Measurements from ENCODE around the gene ZNF564. TPM values are rescaled to one million over a fixed set of nuclear protein-coding genes. Genes with fewer than 3 reads are reported as not detected.

ZNF564 gene
- total and polyA plus RNA-seq, 2 donors (not counting 3 experiments of a cell fraction or from before 2014, with no cell fraction given): 1.5 to 6.5 TPM

DNA sequence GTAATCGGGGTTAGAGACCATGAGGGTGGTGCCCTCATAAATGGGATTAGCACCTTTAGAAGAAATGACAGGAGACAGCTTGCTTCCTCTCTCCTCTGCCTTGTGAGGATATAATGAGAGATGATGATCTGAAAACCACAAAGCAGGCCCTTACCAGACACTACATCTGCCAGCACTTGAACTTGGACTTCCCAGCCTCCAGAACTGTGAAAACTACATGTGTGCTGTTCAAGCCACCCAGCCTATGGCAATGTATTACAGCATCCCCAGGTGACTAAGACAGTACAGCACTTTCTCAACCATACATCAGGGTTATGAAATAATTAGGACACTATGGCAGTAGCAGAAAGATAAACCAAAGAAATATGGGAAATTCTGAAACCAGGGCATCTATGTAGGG lies 7.4 kb downstream of the ZNF564 start:
- CTCF ChIA-PET: interaction anchor here (1.2 kb wide), 1 partner anchor 453 kb away, joined by 3 read pairs; no protein-coding TSS in a partner anchor
- peaks cover 2% of the 10 kb centered on the region for H4K20me1 ChIP-seq (replicated peaks; ENCODE audit: control insufficient read depth, extremely low read depth, insufficient read depth, low read length)
- H3K9me1 ChIP-seq (replicated peaks; ENCODE audit: control insufficient read depth, extremely low read depth, insufficient read depth, low read length): no peaks in the 10 kb centered on the region
- DNase-seq (ENCODE audit: low read depth, low spot score) (no peak), FAIRE-seq (no peak)
- POLR2A ChIA-PET: no interaction called here
- H3K4me3 ChIP-seq (replicated peaks in 1 of 3; ENCODE audit: insufficient read depth in 1 of 3, low read depth in 1 of 3, low read length in 3 of 3): no peak overlapping the region
- BruUV-seq (replicated peaks): no TSS peak
- no peaks in the 10 kb centered on the region for H3K27me3 ChIP-seq (ENCODE audit: control insufficient read depth in 2 of 2, insufficient read depth in 2 of 2, low read length in 2 of 2)
- H3K36me3 ChIP-seq (ENCODE audit: control insufficient read depth in 2 of 2, extremely low read depth in 1 of 2, insufficient read depth in 2 of 2, low read length in 2 of 2): peaks cover 0 to 2% of the 10 kb centered on the region in 2 experiments
- no peak overlapping the region for H3K4me2 ChIP-seq (ENCODE audit: insufficient read depth, low read length)
- intact Hi-C loops (cut with micrococcal nuclease): no loop called here
- no peak overlapping the region for H2AFZ ChIP-seq (ENCODE audit: low read depth, low read length)
- dilution Hi-C loops (cut with MboI; ENCODE audit: extremely low pct_ligation_motif_present, low sequenced_read_pairs): no loop called here
- TF ChIP-seq CTCF (IDR thresholded peaks at IDR 0.05; ENCODE audit: extremely low read depth in 1 of 2, insufficient read depth in 1 of 2, low read depth in 1 of 2, low read length in 2 of 2) (no peak), JUN (IDR thresholded peaks at IDR 0.05; ENCODE audit: borderline replicate concordance, insufficient read depth, insufficient read length, low read depth) (no peak), EZH2 (IDR thresholded peaks at IDR 0.05; ENCODE audit: borderline replicate concordance, low read depth, low read length, severe bottlenecking) (no peak), GATA2 (IDR thresholded peaks at IDR 0.05; ENCODE audit: insufficient read depth, insufficient read length, low read depth, low read length) (no peak), MYC (IDR thresholded peaks at IDR 0.05; ENCODE audit: low read depth, low read length) (no peak), POLR2AphosphoS5 (IDR thresholded peaks at IDR 0.05; ENCODE audit: insufficient read depth, low read depth, low read length) (no peak), POLR2A (IDR thresholded peaks at IDR 0.05; ENCODE audit: low read depth, low read length) (no peak), FOS (IDR thresholded peaks at IDR 0.05; ENCODE audit: borderline replicate concordance, insufficient read depth, low read length) (no peak)
- TF ChIP-seq, protein P1, sequence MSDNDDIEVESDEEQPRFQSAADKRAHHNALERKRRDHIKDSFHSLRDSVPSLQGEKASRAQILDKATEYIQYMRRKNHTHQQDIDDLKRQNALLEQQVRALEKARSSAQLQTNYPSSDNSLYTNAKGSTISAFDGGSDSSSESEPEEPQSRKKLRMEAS (IDR thresholded peaks at IDR 0.05; ENCODE audit: insufficient read depth, insufficient read length): no peak
- H3K9ac ChIP-seq (replicated peaks; ENCODE audit: extremely low read depth, insufficient read depth, low read length): no peak overlapping the region
- no peak overlapping the region for H3K27ac ChIP-seq (ENCODE audit: insufficient read depth, low read depth, low read length)
- peaks cover 9% of the 10 kb centered on the region for H3K4me1 ChIP-seq (ENCODE audit: control insufficient read depth, extremely low read depth, insufficient read depth, low read length)
- no peaks in the 10 kb centered on the region for H3K9me3 ChIP-seq (replicated peaks; ENCODE audit: control insufficient read depth, insufficient read depth, low read length)
- H3K79me2 ChIP-seq (ENCODE audit: control insufficient read depth, insufficient read depth, low read length): peaks cover 19% of the 10 kb centered on the region

All from endothelial cell of umbilical vein (primary cell).